PC-9 (cell line): Measurements from ENCODE around the gene GUCY2D.

Experiments used
- CTCF ChIP-seq: fragments of 200-600 bp; sonication (generic); conservative IDR thresholded peaks from 2 replicates; pipeline ENCODE4 v1.6.1; 2017; ENCODE audit warnings: mixed run types, antibody characterized with exemption, mild to moderate bottlenecking, moderate library complexity
- EZH2 ChIP-seq: fragments of 200-600 bp; sonication (generic); IDR thresholded peaks from 2 replicates; pipeline ENCODE4 v1.8.0; 2017; ENCODE audit warnings: antibody characterized with exemption, low read depth

- TF ChIP-seq CTCF, result no peak
- TF ChIP-seq EZH2, result no peak
Measured at GRCh38 chr17:7967751-7968150, 34.7 kb upstream of the GUCY2D start.
